CD4-positive, alpha-beta T cell treated with Interleukin-21 for 1 hour (primary cell): ENCODE measurements around the gene PDS5B.
"Not testable (repeated sequence)": the region's sequence is repeated elsewhere in the genome, so short reads cannot be mapped to it uniquely, and the experiment has no call there.

Experiments used
- DNase-seq: peaks from one replicate; pipeline ENCODE4 v3.0.0-alpha.2; 2020

PDS5B gene

GRCh38 chr13:32821149-32821688 is 235.0 kb downstream of the PDS5B start:
- DNase-seq: no peak

GRCh38 chr13:32822771-32823170 is 236.5 kb downstream of the PDS5B start:
- DNase-seq: no peak

- no peak for DNase-seq
These were observed 237.3 kb downstream of the PDS5B start for GRCh38 chr13:32823597-32823996.

GRCh38 chr13:32824061-32824460 is 237.8 kb downstream of the PDS5B start:
- DNase-seq: no peak

- DNase-seq: no peak
These were observed 238.4 kb downstream of the PDS5B start for GRCh38 chr13:32824675-32825074.

- DNase-seq: no peak
These were observed 239.2 kb downstream of the PDS5B start for GRCh38 chr13:32825481-32825880.

GRCh38 chr13:32826372-32826771 is 240.1 kb downstream of the PDS5B start:
- not testable (repeated sequence) for DNase-seq
